ENCODE results near the gene BIRC5.

BIRC5 gene

DNA sequence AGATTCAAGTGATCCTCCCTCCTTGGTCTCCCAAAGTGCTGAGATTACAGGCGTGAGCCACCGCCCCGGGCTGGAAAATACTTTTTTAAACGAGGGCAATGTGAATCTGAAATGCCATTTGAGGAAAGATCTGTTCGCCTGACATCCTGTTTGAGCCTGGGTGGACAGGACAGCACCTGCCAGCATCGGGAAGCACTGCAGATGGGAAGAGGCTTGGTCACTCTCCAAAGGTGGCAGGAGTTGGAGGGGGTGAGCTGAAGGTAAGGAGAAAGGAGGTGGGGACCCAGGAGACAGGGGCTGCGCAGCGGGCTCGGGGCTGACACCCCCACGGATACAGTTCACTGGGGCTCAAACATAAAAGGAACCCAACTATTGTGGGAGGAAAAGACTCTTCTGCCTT, 3.9 kb upstream of the BIRC5 start:
- DNase-seq (ENCODE audit: low read depth) = no peak
- TF ChIP-seq, protein P1, sequence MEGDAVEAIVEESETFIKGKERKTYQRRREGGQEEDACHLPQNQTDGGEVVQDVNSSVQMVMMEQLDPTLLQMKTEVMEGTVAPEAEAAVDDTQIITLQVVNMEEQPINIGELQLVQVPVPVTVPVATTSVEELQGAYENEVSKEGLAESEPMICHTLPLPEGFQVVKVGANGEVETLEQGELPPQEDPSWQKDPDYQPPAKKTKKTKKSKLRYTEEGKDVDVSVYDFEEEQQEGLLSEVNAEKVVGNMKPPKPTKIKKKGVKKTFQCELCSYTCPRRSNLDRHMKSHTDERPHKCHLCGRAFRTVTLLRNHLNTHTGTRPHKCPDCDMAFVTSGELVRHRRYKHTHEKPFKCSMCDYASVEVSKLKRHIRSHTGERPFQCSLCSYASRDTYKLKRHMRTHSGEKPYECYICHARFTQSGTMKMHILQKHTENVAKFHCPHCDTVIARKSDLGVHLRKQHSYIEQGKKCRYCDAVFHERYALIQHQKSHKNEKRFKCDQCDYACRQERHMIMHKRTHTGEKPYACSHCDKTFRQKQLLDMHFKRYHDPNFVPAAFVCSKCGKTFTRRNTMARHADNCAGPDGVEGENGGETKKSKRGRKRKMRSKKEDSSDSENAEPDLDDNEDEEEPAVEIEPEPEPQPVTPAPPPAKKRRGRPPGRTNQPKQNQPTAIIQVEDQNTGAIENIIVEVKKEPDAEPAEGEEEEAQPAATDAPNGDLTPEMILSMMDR (IDR thresholded peaks at IDR 0.05; ENCODE audit: low read depth, low read length, missing control alignments) = no peak
- in situ Hi-C loops (cut with HindIII; ENCODE audit: low sequenced_read_pairs) = no loop called here
- H3K4me3 ChIP-seq (ENCODE audit: low read depth, low read length) = no peak overlapping the region

DNA sequence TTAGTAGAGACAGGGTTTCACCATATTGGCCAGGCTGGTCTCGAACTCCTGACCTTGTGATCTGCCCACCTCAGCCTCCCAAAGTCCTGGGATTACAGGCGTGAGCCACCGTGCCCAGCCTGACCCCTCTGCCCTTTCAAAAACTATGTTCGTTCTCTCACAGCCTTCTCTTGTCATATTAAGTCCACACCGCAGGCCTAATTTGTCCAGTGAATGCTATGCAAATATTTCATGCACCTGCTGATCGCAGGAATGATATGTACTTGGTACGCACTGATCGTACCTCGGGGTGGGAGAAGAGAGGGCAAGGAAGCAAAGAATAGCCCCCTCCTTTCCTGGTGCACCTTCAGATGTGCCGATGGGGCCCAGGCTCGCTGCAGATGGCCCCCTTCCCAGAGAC, 3.0 kb upstream of the BIRC5 start:
- no peak for DNase-seq (ENCODE audit: low read depth)
- no peak overlapping the region for H3K4me3 ChIP-seq (ENCODE audit: low read depth, low read length)
- TF ChIP-seq, protein P1 (IDR thresholded peaks at IDR 0.05; ENCODE audit: low read depth, low read length, missing control alignments) = no peak
- in situ Hi-C loops (cut with HindIII; ENCODE audit: low sequenced_read_pairs) = no loop called here

DNA sequence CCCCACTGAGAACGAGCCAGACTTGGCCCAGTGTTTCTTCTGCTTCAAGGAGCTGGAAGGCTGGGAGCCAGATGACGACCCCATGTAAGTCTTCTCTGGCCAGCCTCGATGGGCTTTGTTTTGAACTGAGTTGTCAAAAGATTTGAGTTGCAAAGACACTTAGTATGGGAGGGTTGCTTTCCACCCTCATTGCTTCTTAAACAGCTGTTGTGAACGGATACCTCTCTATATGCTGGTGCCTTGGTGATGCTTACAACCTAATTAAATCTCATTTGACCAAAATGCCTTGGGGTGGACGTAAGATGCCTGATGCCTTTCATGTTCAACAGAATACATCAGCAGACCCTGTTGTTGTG, 631 bp downstream of the BIRC5 start:
- TF ChIP-seq, protein P1 (IDR thresholded peaks at IDR 0.05; ENCODE audit: low read depth, low read length, missing control alignments) = no peak
- in situ Hi-C loops (cut with HindIII; ENCODE audit: low sequenced_read_pairs) = no loop called here
- DNase-seq (ENCODE audit: low read depth) = no peak
- H3K4me3 ChIP-seq (ENCODE audit: low read depth, low read length) = peak overlapping the region; percentile 72

DNA sequence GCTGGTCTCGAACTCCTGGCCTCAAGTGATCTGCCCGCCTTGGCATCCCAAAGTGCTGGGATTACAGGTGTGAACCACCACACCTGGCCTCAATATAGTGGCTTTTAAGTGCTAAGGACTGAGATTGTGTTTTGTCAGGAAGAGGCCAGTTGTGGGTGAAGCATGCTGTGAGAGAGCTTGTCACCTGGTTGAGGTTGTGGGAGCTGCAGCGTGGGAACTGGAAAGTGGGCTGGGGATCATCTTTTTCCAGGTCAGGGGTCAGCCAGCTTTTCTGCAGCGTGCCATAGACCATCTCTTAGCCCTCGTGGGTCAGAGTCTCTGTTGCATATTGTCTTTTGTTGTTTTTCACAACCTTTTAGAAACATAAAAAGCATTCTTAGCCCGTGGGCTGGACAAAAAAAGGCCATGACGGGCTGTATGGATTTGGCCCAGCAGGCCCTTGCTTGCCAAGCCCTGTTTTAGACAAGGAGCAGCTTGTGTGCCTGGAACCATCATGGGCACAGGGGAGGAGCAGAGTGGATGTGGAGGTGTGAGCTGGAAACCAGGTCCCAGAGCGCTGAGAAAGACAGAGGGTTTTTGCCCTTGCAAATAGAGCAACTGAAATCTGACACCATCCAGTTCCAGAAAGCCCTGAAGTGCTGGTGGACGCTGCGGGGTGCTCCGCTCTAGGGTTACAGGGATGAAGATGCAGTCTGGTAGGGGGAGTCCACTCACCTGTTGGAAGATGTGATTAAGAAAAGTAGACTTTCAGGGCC, 5.5 kb downstream of the BIRC5 start:
- TF ChIP-seq, protein P1 (IDR thresholded peaks at IDR 0.05; ENCODE audit: low read depth, low read length, missing control alignments) = no peak
- no peak overlapping the region for H3K4me3 ChIP-seq (ENCODE audit: low read depth, low read length)
- DNase-seq (ENCODE audit: low read depth) = no peak
- in situ Hi-C loops (cut with HindIII; ENCODE audit: low sequenced_read_pairs) = no loop called here

DNA sequence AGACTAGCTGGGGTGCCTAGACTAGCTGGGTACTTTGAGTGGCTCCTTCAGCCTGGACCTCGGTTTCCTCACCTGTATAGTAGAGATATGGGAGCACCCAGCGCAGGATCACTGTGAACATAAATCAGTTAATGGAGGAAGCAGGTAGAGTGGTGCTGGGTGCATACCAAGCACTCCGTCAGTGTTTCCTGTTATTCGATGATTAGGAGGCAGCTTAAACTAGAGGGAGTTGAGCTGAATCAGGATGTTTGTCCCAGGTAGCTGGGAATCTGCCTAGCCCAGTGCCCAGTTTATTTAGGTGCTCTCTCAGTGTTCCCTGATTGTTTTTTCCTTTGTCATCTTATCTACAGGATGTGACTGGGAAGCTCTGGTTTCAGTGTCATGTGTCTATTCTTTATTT, 9.0 kb downstream of the BIRC5 start:
- no peak overlapping the region for H3K4me3 ChIP-seq (ENCODE audit: low read depth, low read length)
- in situ Hi-C loops (cut with HindIII; ENCODE audit: low sequenced_read_pairs) = no loop called here
- no peak for DNase-seq (ENCODE audit: low read depth)
- TF ChIP-seq, protein P1 (IDR thresholded peaks at IDR 0.05; ENCODE audit: low read depth, low read length, missing control alignments) = no peak

DNA sequence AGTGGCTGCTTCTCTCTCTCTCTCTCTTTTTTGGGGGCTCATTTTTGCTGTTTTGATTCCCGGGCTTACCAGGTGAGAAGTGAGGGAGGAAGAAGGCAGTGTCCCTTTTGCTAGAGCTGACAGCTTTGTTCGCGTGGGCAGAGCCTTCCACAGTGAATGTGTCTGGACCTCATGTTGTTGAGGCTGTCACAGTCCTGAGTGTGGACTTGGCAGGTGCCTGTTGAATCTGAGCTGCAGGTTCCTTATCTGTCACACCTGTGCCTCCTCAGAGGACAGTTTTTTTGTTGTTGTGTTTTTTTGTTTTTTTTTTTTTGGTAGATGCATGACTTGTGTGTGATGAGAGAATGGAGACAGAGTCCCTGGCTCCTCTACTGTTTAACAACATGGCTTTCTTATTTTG, 9.7 kb downstream of the BIRC5 start:
- in situ Hi-C loops (cut with HindIII; ENCODE audit: low sequenced_read_pairs) = no loop called here
- no peak for DNase-seq (ENCODE audit: low read depth)
- TF ChIP-seq, protein P1 (IDR thresholded peaks at IDR 0.05; ENCODE audit: low read depth, low read length, missing control alignments) = no peak
- H3K4me3 ChIP-seq (ENCODE audit: low read depth, low read length) = no peak overlapping the region
